GM12874 (cell line): ENCODE results near the gene FAM107A.

Experiments used
- TF ChIP-seq, protein P1 (sequence below): IDR thresholded peaks from 2 replicates; pipeline ENCODE4 v1.5.1; 2011; ENCODE audit warnings: low read depth, mild to moderate bottlenecking, control low read depth, low read length, moderate library complexity; ENCODE audit not compliant: insufficient read depth

Gene FAM107A

DNA sequence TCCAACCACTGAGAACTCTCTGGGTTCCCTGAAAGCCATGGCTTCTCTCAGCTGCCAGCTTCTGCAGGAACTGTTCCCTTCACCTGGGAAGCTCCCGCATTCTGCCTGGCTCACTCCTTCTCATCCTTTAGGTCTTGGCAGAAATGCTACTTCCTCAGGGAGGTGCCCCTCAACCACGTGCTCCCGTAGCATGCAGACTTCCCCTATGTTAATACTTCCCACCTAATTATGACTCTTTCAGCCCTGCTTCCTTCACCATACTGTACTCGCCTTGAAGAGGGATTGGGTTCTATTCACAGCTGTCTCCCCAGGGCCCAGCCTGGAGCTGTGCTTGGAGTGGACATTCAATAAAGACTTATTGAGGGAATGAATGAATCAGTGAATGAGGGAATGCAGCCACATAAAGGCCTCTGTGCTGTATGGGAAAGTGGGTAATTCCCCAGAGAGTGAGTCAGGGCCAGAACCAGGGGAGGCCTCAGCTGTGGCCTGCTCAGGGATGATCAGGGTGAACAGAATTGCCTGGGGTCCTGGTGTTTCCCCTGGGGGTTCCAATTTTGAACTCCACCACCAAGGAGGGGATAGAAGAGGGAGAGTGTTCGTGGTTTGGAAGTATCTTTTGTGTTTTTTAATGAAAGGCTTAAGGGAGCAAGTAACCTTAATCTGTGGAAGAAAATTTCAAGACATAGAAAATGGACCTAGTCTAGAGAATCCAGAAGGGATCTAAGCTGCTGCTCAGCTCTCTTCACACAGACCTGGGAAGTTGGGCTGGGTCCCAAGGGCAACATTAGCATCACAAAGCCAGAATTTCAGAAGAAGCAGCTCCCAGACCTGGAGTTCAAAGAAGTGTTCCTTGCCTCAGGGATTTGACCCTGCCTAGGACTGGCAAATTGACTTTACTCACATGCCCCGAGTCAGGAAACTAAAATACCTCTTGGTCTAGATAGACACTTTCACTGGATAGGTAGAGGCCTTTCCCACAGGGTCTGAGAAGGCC lies 14.6 kb upstream of the FAM107A start:
- TF ChIP-seq, protein P1, sequence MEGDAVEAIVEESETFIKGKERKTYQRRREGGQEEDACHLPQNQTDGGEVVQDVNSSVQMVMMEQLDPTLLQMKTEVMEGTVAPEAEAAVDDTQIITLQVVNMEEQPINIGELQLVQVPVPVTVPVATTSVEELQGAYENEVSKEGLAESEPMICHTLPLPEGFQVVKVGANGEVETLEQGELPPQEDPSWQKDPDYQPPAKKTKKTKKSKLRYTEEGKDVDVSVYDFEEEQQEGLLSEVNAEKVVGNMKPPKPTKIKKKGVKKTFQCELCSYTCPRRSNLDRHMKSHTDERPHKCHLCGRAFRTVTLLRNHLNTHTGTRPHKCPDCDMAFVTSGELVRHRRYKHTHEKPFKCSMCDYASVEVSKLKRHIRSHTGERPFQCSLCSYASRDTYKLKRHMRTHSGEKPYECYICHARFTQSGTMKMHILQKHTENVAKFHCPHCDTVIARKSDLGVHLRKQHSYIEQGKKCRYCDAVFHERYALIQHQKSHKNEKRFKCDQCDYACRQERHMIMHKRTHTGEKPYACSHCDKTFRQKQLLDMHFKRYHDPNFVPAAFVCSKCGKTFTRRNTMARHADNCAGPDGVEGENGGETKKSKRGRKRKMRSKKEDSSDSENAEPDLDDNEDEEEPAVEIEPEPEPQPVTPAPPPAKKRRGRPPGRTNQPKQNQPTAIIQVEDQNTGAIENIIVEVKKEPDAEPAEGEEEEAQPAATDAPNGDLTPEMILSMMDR: no peak

DNA sequence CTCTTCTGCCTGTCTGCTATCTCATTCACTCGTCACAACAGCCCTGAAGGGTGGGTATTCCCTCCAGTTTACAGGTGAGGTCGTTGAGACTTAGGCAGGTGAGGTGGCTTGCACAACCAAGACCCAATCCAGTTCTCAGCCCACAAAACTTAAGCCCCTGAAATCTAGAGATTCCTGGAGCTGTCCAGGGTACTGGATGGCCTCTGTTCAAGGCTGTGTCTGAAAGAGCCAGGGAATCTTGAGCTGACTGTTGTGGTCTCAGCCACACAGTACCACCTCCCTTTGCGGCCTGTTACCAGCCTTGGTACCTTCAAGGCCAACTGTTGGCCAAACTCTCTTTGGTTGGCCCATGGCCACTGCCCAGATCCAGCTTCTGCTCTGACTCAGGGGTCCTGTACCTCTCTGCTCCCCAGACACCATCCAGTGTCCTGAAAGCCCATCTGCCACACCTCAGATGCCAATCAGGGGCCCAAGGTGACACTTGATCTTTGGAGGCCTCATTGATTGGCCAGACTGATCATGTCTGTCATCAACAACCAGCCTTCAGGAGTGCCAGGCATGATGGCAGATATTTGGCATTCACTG lies 10.9 kb upstream of the FAM107A start:
- TF ChIP-seq, protein P1: no peak

DNA sequence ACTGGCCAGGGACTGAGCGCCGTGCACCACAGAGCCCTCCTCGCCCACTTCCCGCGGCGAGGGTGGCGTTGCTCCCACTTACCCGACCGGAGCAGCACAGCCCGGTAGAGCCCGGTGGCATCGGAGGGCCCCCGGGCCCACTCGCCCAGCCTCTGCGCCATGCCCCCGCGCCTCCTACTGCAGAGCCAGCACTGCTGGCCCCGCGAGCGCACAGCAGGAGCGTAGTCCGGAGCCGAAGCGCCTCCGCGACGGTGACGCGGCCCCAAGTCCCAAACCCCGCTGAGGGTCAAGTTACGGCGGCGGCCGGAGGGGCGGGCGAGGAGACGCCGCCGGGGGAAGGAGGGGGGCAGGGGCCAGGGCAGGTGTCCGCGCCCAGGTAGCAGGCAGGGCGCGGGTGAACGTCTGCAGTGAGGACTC lies 9.6 kb upstream of the FAM107A start:
- TF ChIP-seq, protein P1: no peak

DNA sequence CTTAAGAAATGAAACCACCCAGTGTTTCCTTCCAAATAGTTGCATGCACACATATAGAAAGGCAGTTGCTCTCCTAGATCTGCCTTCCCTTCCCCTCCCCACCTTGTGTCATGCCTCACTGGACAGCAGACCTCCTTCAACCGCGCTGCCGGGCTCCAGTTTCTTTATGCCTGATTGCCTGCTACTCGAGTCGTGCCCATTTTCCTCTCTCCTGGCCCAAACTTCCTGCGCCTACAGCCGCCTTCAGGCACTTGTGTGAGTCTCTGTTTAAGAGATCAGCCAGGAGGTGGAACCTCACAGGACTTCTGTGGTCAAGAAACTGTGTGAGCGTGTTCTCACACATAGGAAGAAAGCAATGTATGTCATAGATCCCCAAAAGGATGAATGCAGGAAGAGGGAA lies 8.8 kb upstream of the FAM107A start:
- TF ChIP-seq, protein P1: no peak

DNA sequence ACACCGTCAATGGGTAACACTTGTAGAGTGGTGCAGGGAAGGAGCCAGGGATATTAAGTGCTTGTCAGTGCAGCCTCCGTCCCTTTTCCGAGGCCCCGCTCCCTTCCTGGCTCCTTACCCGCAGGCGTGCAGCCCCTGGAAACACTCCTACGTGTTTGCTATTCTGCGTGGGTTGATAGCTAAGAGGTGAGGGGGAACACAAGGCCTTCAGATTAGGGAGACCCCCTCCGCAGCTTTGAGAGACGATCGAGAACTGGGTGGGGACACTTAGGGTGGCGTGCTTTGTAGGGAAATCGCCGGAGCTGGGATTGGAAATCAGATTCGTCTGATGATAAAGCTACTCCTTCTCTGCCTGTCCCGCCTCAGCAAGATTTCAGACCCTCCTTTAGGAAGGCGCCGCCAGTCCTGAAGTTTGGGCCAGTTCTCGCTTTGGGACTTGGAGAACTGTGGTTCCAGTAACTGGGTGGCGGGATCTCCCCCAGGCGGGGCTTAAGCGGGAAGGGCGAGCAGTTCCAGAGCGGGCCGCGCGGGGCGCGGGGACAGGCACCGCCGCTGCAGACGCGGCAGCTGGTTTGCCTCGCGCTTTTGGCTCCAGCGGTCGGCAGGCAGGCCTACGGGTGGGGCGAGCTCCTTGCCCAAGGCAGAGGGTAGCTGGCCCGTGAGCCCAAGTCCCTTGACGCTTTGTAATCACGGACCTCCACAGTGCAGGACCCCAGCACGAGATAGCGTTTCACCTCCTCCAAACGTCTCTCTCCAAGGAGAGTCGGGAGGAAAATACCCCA lies 8.0 kb upstream of the FAM107A start:
- TF ChIP-seq, protein P1: peak; percentile 66

DNA sequence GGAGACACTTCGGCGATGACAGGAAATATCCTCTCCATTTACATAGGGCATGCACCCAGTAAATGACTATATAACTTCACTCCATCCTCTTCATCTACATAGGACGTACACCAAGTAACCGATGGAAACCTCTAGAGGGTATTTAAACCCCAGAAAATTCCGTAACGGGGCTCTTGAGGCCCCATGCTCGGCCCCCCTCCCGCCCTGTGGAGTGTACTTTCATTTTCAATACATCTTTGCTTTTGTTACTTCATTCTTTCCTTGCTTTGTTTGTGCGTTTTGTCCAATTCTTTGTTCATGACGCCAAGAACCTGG lies 7.5 kb upstream of the FAM107A start:
- TF ChIP-seq, protein P1: no peak
